Measurements from ENCODE around the gene POMGNT1.

POMGNT1 gene

GRCh38 chr1:46219551-46220520 is 21.6 kb upstream of the POMGNT1 start:
- Histone ChIP-seq H3K27ac (no peak overlapping the region), H3K79me2 (ENCODE audit: insufficient read depth, low read depth) (no peaks in the 10 kb centered on the region), H2AFZ (ENCODE audit: low read depth) (no peak overlapping the region), H3K4me3 (IDR thresholded peaks at IDR 0.05; ENCODE audit: insufficient read depth, low read depth, low read length) (no peak overlapping the region), H3K4me1 (ENCODE audit: low read depth, poor library complexity, severe bottlenecking) (peaks cover 6% of the 10 kb centered on the region), H3K27me3 (ENCODE audit: insufficient read depth, low read depth) (no peaks in the 10 kb centered on the region), H4K20me1 (ENCODE audit: insufficient read depth) (no peaks in the 10 kb centered on the region), H3K9ac (no peak overlapping the region), H3K4me2 (no peak overlapping the region), H3K36me3 (ENCODE audit: insufficient read depth) (no peaks in the 10 kb centered on the region)
- TF ChIP-seq, protein P1, sequence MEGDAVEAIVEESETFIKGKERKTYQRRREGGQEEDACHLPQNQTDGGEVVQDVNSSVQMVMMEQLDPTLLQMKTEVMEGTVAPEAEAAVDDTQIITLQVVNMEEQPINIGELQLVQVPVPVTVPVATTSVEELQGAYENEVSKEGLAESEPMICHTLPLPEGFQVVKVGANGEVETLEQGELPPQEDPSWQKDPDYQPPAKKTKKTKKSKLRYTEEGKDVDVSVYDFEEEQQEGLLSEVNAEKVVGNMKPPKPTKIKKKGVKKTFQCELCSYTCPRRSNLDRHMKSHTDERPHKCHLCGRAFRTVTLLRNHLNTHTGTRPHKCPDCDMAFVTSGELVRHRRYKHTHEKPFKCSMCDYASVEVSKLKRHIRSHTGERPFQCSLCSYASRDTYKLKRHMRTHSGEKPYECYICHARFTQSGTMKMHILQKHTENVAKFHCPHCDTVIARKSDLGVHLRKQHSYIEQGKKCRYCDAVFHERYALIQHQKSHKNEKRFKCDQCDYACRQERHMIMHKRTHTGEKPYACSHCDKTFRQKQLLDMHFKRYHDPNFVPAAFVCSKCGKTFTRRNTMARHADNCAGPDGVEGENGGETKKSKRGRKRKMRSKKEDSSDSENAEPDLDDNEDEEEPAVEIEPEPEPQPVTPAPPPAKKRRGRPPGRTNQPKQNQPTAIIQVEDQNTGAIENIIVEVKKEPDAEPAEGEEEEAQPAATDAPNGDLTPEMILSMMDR (conservative IDR thresholded peaks at IDR 0.05; ENCODE audit: low read depth, low read length), result no peak

- no peak overlapping the region for H3K4me2 ChIP-seq
- no peaks in the 10 kb centered on the region for H3K36me3 ChIP-seq (ENCODE audit: insufficient read depth)
- no peaks in the 10 kb centered on the region for H3K27me3 ChIP-seq (ENCODE audit: insufficient read depth, low read depth)
- H3K27ac ChIP-seq, result no peak overlapping the region
- no peaks in the 10 kb centered on the region for H3K79me2 ChIP-seq (ENCODE audit: insufficient read depth, low read depth)
- no peak overlapping the region for H2AFZ ChIP-seq (ENCODE audit: low read depth)
- H3K4me3 ChIP-seq (IDR thresholded peaks at IDR 0.05; ENCODE audit: insufficient read depth, low read depth, low read length), result no peak overlapping the region
- TF ChIP-seq, protein P1 (conservative IDR thresholded peaks at IDR 0.05; ENCODE audit: low read depth, low read length), result no peak
- H3K4me1 ChIP-seq (ENCODE audit: low read depth, poor library complexity, severe bottlenecking), result no peaks in the 10 kb centered on the region
- H3K9ac ChIP-seq, result no peak overlapping the region
- no peaks in the 10 kb centered on the region for H4K20me1 ChIP-seq (ENCODE audit: insufficient read depth)
Observed at GRCh38 chr1:46218443-46218842, 20.2 kb upstream of the POMGNT1 start.

GRCh38 chr1:46215504-46215903 is 17.3 kb upstream of the POMGNT1 start:
- no peak overlapping the region for H3K4me2 ChIP-seq
- no peak overlapping the region for H3K9ac ChIP-seq
- H3K27ac ChIP-seq, result no peak overlapping the region
- no peaks in the 10 kb centered on the region for H4K20me1 ChIP-seq (ENCODE audit: insufficient read depth)
- no peaks in the 10 kb centered on the region for H3K27me3 ChIP-seq (ENCODE audit: insufficient read depth, low read depth)
- TF ChIP-seq, protein P1 (conservative IDR thresholded peaks at IDR 0.05; ENCODE audit: low read depth, low read length), result no peak
- H3K4me3 ChIP-seq (IDR thresholded peaks at IDR 0.05; ENCODE audit: insufficient read depth, low read depth, low read length), result no peak overlapping the region
- H2AFZ ChIP-seq (ENCODE audit: low read depth), result no peak overlapping the region
- no peaks in the 10 kb centered on the region for H3K4me1 ChIP-seq (ENCODE audit: low read depth, poor library complexity, severe bottlenecking)
- no peaks in the 10 kb centered on the region for H3K36me3 ChIP-seq (ENCODE audit: insufficient read depth)
- no peaks in the 10 kb centered on the region for H3K79me2 ChIP-seq (ENCODE audit: insufficient read depth, low read depth)

- no peak overlapping the region for H3K9ac ChIP-seq
- no peaks in the 10 kb centered on the region for H4K20me1 ChIP-seq (ENCODE audit: insufficient read depth)
- H3K4me3 ChIP-seq (IDR thresholded peaks at IDR 0.05; ENCODE audit: insufficient read depth, low read depth, low read length), result no peak overlapping the region
- no peak overlapping the region for H3K27ac ChIP-seq
- H2AFZ ChIP-seq (ENCODE audit: low read depth), result no peak overlapping the region
- no peaks in the 10 kb centered on the region for H3K79me2 ChIP-seq (ENCODE audit: insufficient read depth, low read depth)
- H3K36me3 ChIP-seq (ENCODE audit: insufficient read depth), result no peaks in the 10 kb centered on the region
- no peaks in the 10 kb centered on the region for H3K27me3 ChIP-seq (ENCODE audit: insufficient read depth, low read depth)
- no peak overlapping the region for H3K4me2 ChIP-seq
- H3K4me1 ChIP-seq (ENCODE audit: low read depth, poor library complexity, severe bottlenecking), result no peaks in the 10 kb centered on the region
- TF ChIP-seq, protein P1 (conservative IDR thresholded peaks at IDR 0.05; ENCODE audit: low read depth, low read length), result no peak
Observed at GRCh38 chr1:46211051-46211450, 12.8 kb upstream of the POMGNT1 start.

All from KMS-11 (cell line).